HG03442 (cell line): ENCODE data around the gene TRIM43B.
"Not testable (repeated sequence)": the region's sequence is repeated elsewhere in the genome, so short reads cannot be mapped to it uniquely, and the experiment has no call there.

Experiments used
- ATAC-seq: cut with Tn5 transposase; IDR thresholded peaks from one replicate; pipeline ENCODE4 v1.9.1; 2021; ENCODE audit warnings: mild to moderate bottlenecking, moderate library complexity; ENCODE audit not compliant: unreplicated experiment

Gene TRIM43B

GRCh38 chr2:95484654-95485053 is at the start of gene TRIM43B:
Gene TRIM43B, minus strand, starts transcription at chr2:95484754. Its CDS starts 2,040 bp downstream, at chr2:95482714.
- not testable (repeated sequence) for ATAC-seq

GRCh38 chr2:95531254-95531771 is 46.8 kb upstream of the TRIM43B start:
- no peak for ATAC-seq

- peak; percentile 79 for ATAC-seq
These were observed 46.2 kb upstream of the TRIM43B start for GRCh38 chr2:95530734-95531133.

- ATAC-seq = peak; percentile 46
These were observed 42.1 kb upstream of the TRIM43B start for GRCh38 chr2:95526360-95527341.

GRCh38 chr2:95525294-95526035 is 40.9 kb upstream of the TRIM43B start:
- no peak for ATAC-seq

GRCh38 chr2:95524195-95524594 is 39.6 kb upstream of the TRIM43B start:
- no peak for ATAC-seq

- ATAC-seq = no peak
These were observed 30.2 kb upstream of the TRIM43B start for GRCh38 chr2:95514718-95515117.

GRCh38 chr2:95514226-95514625 is 29.7 kb upstream of the TRIM43B start:
- ATAC-seq = not testable (repeated sequence)

- no peak for ATAC-seq
These were observed 24.9 kb upstream of the TRIM43B start for GRCh38 chr2:95509408-95509807.

- no peak for ATAC-seq
These were observed 20.7 kb upstream of the TRIM43B start for GRCh38 chr2:95505222-95505621.

- no peak for ATAC-seq
These were observed 16.3 kb upstream of the TRIM43B start for GRCh38 chr2:95500854-95501253.

GRCh38 chr2:95492076-95492475 is 7.5 kb upstream of the TRIM43B start:
- ATAC-seq = not testable (repeated sequence)

- ATAC-seq = not testable (repeated sequence)
These were observed 9.5 kb downstream of the TRIM43B start for GRCh38 chr2:95475025-95475424.

GRCh38 chr2:95467984-95468383 is 16.6 kb downstream of the TRIM43B start:
- ATAC-seq = not testable (repeated sequence)

GRCh38 chr2:95466572-95466971 is 18.0 kb downstream of the TRIM43B start:
- ATAC-seq = not testable (repeated sequence)

- ATAC-seq = not testable (repeated sequence)
These were observed 21.3 kb downstream of the TRIM43B start for GRCh38 chr2:95463292-95463691.

- not testable (repeated sequence) for ATAC-seq
These were observed 39.2 kb downstream of the TRIM43B start for GRCh38 chr2:95445317-95445716.

GRCh38 chr2:95442474-95443099 is 42.0 kb downstream of the TRIM43B start:
- not testable (repeated sequence) for ATAC-seq

GRCh38 chr2:95435872-95436209 is 48.7 kb downstream of the TRIM43B start:
- ATAC-seq = not testable (repeated sequence)

- ATAC-seq = not testable (repeated sequence)
These were observed 49.2 kb downstream of the TRIM43B start for GRCh38 chr2:95435162-95435871.
